Activated CD4-positive, alpha-beta memory T cell treated with anti-CD3 and anti-CD28 coated beads for 36 hours (primary cell): Measurements from ENCODE around the gene TTYH1. TPM values are rescaled to one million over a fixed set of nuclear protein-coding genes. Genes with fewer than 3 reads are reported as not detected.

Experiments used
- CTCF ChIA-PET: fragments of 350-600 bp; sonication (Branson Sonifier 250); formaldehyde crosslinking; loops from one replicate; lab custom pipeline; 2021; ENCODE audit warnings: antibody characterized with exemption, inconsistent platforms; lab: Charles Lee
- POLR2A ChIA-PET: fragments of 350-600 bp; sonication (Branson Sonifier 250); formaldehyde crosslinking; loops from one replicate; lab custom pipeline; 2021; ENCODE audit warnings: antibody characterized with exemption; lab: Charles Lee
- DNase-seq: peaks from one replicate; pipeline ENCODE4 v3.0.0-alpha.2; 2020
- H3K27ac Mint-ChIP-seq: one replicate; pipeline ENCODE4 v1.8.0; 2021; ENCODE audit warnings: mixed read lengths
- H3K27me3 Mint-ChIP-seq: one replicate; pipeline ENCODE4 v1.8.0; 2021; ENCODE audit warnings: mixed read lengths
- H3K36me3 Mint-ChIP-seq: one replicate; pipeline ENCODE4 v1.8.0; 2021; ENCODE audit warnings: mixed read lengths
- H3K4me1 Mint-ChIP-seq: one replicate; pipeline ENCODE4 v1.8.0; 2021; ENCODE audit warnings: low read depth, mixed read lengths
- H3K4me3 Mint-ChIP-seq: one replicate; pipeline ENCODE4 v1.8.0; 2021; ENCODE audit warnings: mild to moderate bottlenecking, mixed read lengths
- H3K9me3 Mint-ChIP-seq: one replicate; pipeline ENCODE4 v1.8.0; 2021; ENCODE audit warnings: mixed read lengths
- intact Hi-C: fragments of 100-400 bp; cut with micrococcal nuclease; formaldehyde crosslinking; loops from one replicate; pipeline ENCODE4 v1.15.1; 2023
- total RNA-seq, 2 experiments: library from RNA; stranded (reverse); gene quantifications; one replicate each; pipeline ENCODE4 v1.2.3, GENCODE V29; 2021

Gene TTYH1
- total RNA-seq, 2 experiments from 2014 or later = not detected

DNA sequence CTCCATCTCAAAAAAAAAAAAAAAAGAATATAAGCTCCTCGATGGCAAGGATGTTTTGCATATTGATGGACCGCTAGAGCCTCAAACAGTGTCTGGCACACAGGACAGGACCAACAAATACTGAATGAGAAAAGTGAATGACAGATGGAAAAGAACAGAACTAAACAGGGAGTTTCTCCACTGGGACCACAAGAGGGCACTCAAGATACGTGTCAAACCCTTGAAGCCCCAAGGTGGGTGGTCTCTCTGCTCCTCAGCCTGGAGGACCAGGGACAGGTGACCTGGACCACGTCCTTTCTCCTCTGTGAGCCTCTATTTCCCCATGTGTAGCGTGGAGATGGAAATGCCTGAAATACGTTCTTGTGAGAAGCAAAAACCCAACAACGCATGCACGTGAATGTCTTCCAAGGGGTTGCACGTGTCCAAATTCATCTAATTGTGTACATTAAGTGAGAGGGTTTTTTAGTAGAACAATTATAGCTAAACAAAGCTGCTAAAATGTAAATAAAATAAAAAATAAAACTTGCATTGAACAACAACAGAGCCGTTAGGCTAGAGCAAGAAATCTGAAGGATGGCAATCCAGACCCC, 63.5 kb downstream of the TTYH1 start:
- H3K4me1 Mint-ChIP-seq = peaks cover 2% of the 10 kb centered on the region
- H3K27me3 Mint-ChIP-seq = peaks cover 24% of the 10 kb centered on the region
- intact Hi-C loops = loop anchor here (1.0 kb wide), 1 partner anchor 198 kb away; no protein-coding TSS in a partner anchor
- CTCF ChIA-PET = interaction anchor here (0.6 to 6.5 kb wide), 9 partner anchors 8 to 203 kb away, joined by 3 to 77 read pairs (median 4); partner anchors contain the start of gene LENG8
- H3K4me3 Mint-ChIP-seq = no peak overlapping the region
- POLR2A ChIA-PET = no interaction called here
- H3K36me3 Mint-ChIP-seq = no peaks in the 10 kb centered on the region
- peak; percentile 31 for DNase-seq
- no peaks in the 10 kb centered on the region for H3K9me3 Mint-ChIP-seq
- H3K27ac Mint-ChIP-seq = no peak overlapping the region

DNA sequence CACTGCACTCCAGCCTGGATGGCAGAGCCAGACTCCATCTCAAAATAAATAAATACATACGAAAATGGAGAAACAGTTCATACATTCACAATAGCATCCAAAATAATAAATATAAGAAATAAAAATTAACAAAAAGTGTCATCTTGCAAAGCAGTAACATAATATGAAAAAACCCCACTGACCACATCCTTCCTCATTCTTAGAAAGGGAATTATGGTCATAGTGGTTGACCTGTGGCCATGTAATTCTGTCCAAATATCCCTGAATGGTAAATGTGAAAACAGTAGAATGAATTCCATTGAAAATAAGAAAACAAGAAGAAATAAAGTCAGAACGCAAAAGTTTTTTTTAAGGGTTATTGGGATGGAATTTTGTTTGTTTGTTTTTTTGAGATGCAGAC, 64.8 kb downstream of the TTYH1 start:
- Mint-ChIP-seq H3K27me3 (peaks cover 26% of the 10 kb centered on the region), H3K4me1 (peaks cover 2% of the 10 kb centered on the region), H3K36me3 (no peaks in the 10 kb centered on the region), H3K27ac (no peak overlapping the region), H3K4me3 (no peak overlapping the region), H3K9me3 (no peaks in the 10 kb centered on the region)
- intact Hi-C loops = no loop called here
- DNase-seq = no peak
- ChIA-PET POLR2A (no interaction called here), CTCF (interaction anchor here (0.9 to 6.5 kb wide), 6 partner anchors 10 to 200 kb away, joined by 3 to 77 read pairs (median 6); no protein-coding TSS in a partner anchor)

DNA sequence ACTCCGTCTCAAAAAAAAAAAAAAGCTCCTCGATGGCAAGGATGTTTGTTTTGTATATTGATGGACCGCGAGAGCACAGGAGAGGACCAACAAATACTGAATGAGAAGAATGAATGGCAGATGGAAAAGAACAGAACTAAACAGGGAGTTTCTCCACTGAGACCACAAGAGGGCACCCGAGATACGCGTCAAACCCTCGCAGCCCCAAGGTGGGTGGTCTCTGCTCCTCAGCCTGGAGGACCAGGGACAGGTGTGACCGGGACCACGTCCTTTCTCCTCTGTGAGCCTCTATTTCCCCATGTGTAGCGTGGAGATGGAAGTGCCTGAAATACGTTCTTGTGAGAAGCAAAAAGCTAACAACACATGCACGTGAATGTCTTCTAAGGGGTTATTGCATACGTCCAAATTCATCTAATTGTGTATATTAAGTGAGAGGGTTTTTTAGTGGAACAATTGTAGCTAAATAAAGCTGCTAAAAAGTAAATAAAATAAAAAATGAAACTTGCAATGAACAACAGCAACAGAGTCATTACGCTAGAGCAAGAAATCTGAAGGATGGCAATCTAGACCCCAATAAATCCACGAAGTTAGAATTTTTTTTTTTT, 66.2 kb downstream of the TTYH1 start:
- Mint-ChIP-seq H3K27ac (peak overlapping the region; percentile 4), H3K4me1 (peaks cover 5% of the 10 kb centered on the region), H3K27me3 (peaks cover 28% of the 10 kb centered on the region), H3K4me3 (peak overlapping the region; percentile 27), H3K9me3 (no peaks in the 10 kb centered on the region), H3K36me3 (no peaks in the 10 kb centered on the region)
- POLR2A ChIA-PET = no interaction called here
- peak; percentile 37 for DNase-seq
- intact Hi-C loops = no loop called here
- CTCF ChIA-PET = interaction anchor here (0.6 to 6.5 kb wide), 15 partner anchors 8 to 1584 kb away, joined by 3 to 77 read pairs (median 4); partner anchors contain the start of gene CDC42EP5

DNA sequence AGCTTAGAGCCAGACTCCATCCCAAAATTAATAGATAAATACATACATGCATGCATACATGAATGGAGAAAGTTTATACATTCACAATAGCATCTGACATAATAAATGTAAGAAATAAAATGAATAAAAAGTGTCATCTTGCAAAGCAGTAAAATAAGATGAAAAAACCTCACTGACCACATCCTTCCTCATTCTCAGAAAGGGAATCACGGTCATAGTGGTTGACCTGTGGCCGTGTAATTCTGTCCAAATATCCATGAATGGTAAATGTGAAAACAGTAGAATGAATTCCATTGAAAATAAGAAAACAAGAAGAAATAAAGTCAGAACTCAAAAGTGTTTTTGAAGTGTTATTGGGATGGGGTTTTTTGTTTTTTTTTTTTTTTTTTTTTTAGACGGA, 67.6 kb downstream of the TTYH1 start:
- peaks cover 19% of the 10 kb centered on the region for H3K27me3 Mint-ChIP-seq
- no peak for DNase-seq

DNA sequence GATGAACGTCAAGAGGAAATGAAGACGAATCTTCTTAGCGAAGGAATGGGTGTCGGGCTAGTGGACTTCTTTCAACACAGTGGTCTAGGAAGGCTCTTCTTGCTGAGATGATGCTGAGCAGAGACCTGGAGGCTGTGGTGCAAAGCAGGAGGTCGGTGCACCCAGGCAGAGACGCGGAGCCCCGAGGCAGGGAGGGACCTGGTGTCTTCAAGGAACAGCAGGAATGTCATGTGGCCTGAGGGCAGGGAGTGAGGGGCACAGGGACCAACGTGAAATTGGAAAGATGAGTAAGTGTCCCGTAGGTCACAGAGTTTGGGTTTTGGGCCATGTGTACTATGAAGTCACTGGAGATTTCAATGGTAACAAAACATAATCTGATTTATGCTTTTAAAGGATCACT, 69.2 kb downstream of the TTYH1 start:
- H3K27me3 Mint-ChIP-seq = peaks cover 16% of the 10 kb centered on the region
- H3K9me3 Mint-ChIP-seq = no peaks in the 10 kb centered on the region
- intact Hi-C loops = no loop called here
- peaks cover 5% of the 10 kb centered on the region for H3K4me1 Mint-ChIP-seq
- no peak for DNase-seq
- no peak overlapping the region for H3K4me3 Mint-ChIP-seq
- H3K36me3 Mint-ChIP-seq = no peaks in the 10 kb centered on the region
- ChIA-PET CTCF (no interaction called here), POLR2A (no interaction called here)
- no peak overlapping the region for H3K27ac Mint-ChIP-seq

More for the DNA sequence above, 67.6 kb downstream of the TTYH1 start:
- intact Hi-C loops = no loop called here
- Mint-ChIP-seq H3K4me3 (no peak overlapping the region), H3K27ac (no peak overlapping the region), H3K36me3 (no peaks in the 10 kb centered on the region), H3K4me1 (peaks cover 5% of the 10 kb centered on the region), H3K9me3 (no peaks in the 10 kb centered on the region)
- ChIA-PET POLR2A (no interaction called here), CTCF (interaction anchor here (0.6 to 6.5 kb wide), 2 partner anchors 101 to 191 kb away, joined by 3 to 77 read pairs; no protein-coding TSS in a partner anchor)

DNA sequence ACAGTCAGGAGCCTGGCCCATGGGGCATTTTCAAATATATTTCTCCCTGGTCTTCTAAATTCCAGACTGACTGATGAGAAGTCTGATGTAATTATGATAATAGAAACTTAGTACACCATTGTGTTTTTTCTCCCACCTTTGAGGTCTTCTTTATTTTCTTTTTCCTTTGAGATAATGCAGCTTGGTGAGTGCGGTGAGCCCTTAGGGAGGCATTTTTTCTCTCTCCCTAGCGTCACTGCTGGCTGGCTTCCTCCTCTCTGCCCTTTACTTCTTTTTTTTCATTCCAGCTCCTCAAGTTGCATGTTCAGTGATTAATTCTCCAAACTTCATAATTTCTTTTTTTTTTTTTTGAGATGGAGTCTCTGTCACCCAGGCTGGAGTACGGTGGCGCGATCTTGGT, 70.6 kb downstream of the TTYH1 start:
- peaks cover 12% of the 10 kb centered on the region for H3K27me3 Mint-ChIP-seq
- peaks cover 5% of the 10 kb centered on the region for H3K4me1 Mint-ChIP-seq
- ChIA-PET CTCF (no interaction called here), POLR2A (no interaction called here)
- no peak for DNase-seq
- H3K36me3 Mint-ChIP-seq = no peaks in the 10 kb centered on the region
- H3K4me3 Mint-ChIP-seq = no peak overlapping the region
- no peak overlapping the region for H3K27ac Mint-ChIP-seq
- intact Hi-C loops = no loop called here
- H3K9me3 Mint-ChIP-seq = no peaks in the 10 kb centered on the region

Other genes starting within 250 kb of the TTYH1 start
- under 1 TPM; 0.26 to 0.27 TPM for gene TMC4, start 242.3 kb upstream of the TTYH1 start, total RNA-seq
- 100 to 1,000 TPM; 107 to 112 TPM for gene MBOAT7, start 225.9 kb upstream of the TTYH1 start, total RNA-seq
- 10 to 100 TPM; 15.5 to 16.3 TPM for gene TSEN34, start 224.2 kb upstream of the TTYH1 start, total RNA-seq
- 1,000 to 10,000 TPM; 1,595 to 1,653 TPM for gene RPS9, start 214.6 kb upstream of the TTYH1 start, total RNA-seq
- gene LILRB3, start 192.5 kb upstream of the TTYH1 start, total RNA-seq = 1 to 10 TPM in 1 of 2 experiments, under 1 TPM in 1; 0.68 to 1.6 TPM
- gene LILRA6, start 172.7 kb upstream of the TTYH1 start, total RNA-seq = under 1 TPM in 1 of 2 experiments, not detected in 1; 0.26 TPM
- not detected for gene LILRB5, start 158.2 kb upstream of the TTYH1 start, total RNA-seq
- not detected for gene LILRB2, start 134.4 kb upstream of the TTYH1 start, total RNA-seq
- not detected for gene LILRA5, start 102.3 kb upstream of the TTYH1 start, total RNA-seq
- gene LILRA4, start 76.3 kb upstream of the TTYH1 start, total RNA-seq = not detected
- 1 to 10 TPM; 4.9 to 5.7 TPM for gene LAIR1, start 50.5 kb upstream of the TTYH1 start, total RNA-seq
- gene LENG8, start 33.7 kb downstream of the TTYH1 start, total RNA-seq = 100 to 1,000 TPM; 163 to 176 TPM
- 1 to 10 TPM; 5.3 to 5.6 TPM for gene LENG9, start 48.3 kb downstream of the TTYH1 start, total RNA-seq
- gene CDC42EP5, start 57.8 kb downstream of the TTYH1 start, total RNA-seq = not detected
- not detected for gene LAIR2, start 87.4 kb downstream of the TTYH1 start, total RNA-seq
- not detected for gene LILRA2, start 158.3 kb downstream of the TTYH1 start, total RNA-seq
- gene LILRA1, start 178.2 kb downstream of the TTYH1 start, total RNA-seq = not detected
- gene LILRB1, start 215.0 kb downstream of the TTYH1 start, total RNA-seq = not detected
- not detected for gene LILRB4, start 247.5 kb downstream of the TTYH1 start, total RNA-seq